Hematopoietic multipotent progenitor cell (in vitro differentiated cells): ENCODE results near the gene SPTA1. TPM values are rescaled to one million over a fixed set of nuclear protein-coding genes. Genes with fewer than 3 reads are reported as not detected.

Experiments
- DNase-seq, 3 donors: peaks; one replicate each; pipeline ENCODE4 v3.0.0-alpha.2; 2011 to 2015; ENCODE audit warnings: low read depth in 2 of 3, low spot score in 2 of 3
- total RNA-seq: library from RNA; depleted of rRNA; stranded (reverse); fragments of >200 nt; gene quantifications from one replicate; pipeline ENCODE4 v1.2.3, GENCODE V29; 2012

The SPTA1 gene
- total RNA-seq, 1 donor, result 10.2 TPM

- no peak for DNase-seq
Measured at GRCh38 chr1:158687037-158687436, 522 bp upstream of the SPTA1 start.

- DNase-seq, result no peak
Measured at GRCh38 chr1:158685085-158685484, 1.4 kb downstream of the SPTA1 start.

GRCh38 chr1:158681606-158682005 is 4.9 kb downstream of the SPTA1 start:
- DNase-seq, result no peak

- DNase-seq, result no peak
Measured at GRCh38 chr1:158679289-158679688, 7.2 kb downstream of the SPTA1 start.

- DNase-seq, result peak in 1 of 3 donors; percentile 49
Measured at GRCh38 chr1:158675563-158676323, 10.8 kb downstream of the SPTA1 start.

GRCh38 chr1:158674302-158674701 is 12.2 kb downstream of the SPTA1 start:
- no peak for DNase-seq

- DNase-seq, result no peak
Measured at GRCh38 chr1:158666037-158666436, 20.5 kb downstream of the SPTA1 start.

- DNase-seq, result peak in 2 of 3 donors; percentile 68 to 76
Measured at GRCh38 chr1:158654571-158654970, 31.9 kb downstream of the SPTA1 start.

- DNase-seq, result peak in 1 of 3 donors; percentile 52
Measured at GRCh38 chr1:158654086-158654485, 32.4 kb downstream of the SPTA1 start.

- DNase-seq, result no peak
Measured at GRCh38 chr1:158652721-158653334, 33.7 kb downstream of the SPTA1 start.

- peak in 2 of 3 donors; percentile 17 to 48 for DNase-seq
Measured at GRCh38 chr1:158649052-158649451, 37.5 kb downstream of the SPTA1 start.

GRCh38 chr1:158646465-158646864 is 40.0 kb downstream of the SPTA1 start:
- DNase-seq, result peak in 2 of 3 donors; percentile 33 to 45

GRCh38 chr1:158644449-158644848 is 42.1 kb downstream of the SPTA1 start:
- DNase-seq, result peak in 1 of 3 donors; percentile 4

- no peak for DNase-seq
Measured at GRCh38 chr1:158638904-158639303, 47.6 kb downstream of the SPTA1 start.

- DNase-seq, result no peak
Measured at GRCh38 chr1:158638146-158638545, 48.4 kb downstream of the SPTA1 start.

GRCh38 chr1:158613764-158614163 is 72.8 kb downstream of the SPTA1 start:
- DNase-seq, result no peak

- no peak for DNase-seq
Measured at GRCh38 chr1:158611916-158612315, 74.6 kb downstream of the SPTA1 start.

- DNase-seq, result no peak
Measured at GRCh38 chr1:158607296-158607695, 79.2 kb downstream of the SPTA1 start.

GRCh38 chr1:158604968-158605367 is 81.5 kb downstream of the SPTA1 start, which contains the start of gene OR10Z1:
TSS of gene OR10Z1 (plus strand) at chr1:158605268. CDS start at chr1:158606439, 1,171 bp downstream.
- no peak for DNase-seq

GRCh38 chr1:158600735-158601134 is 85.8 kb downstream of the SPTA1 start:
- DNase-seq, result no peak

- DNase-seq, result no peak
Measured at GRCh38 chr1:158586942-158587341, 99.6 kb downstream of the SPTA1 start.

- no peak for DNase-seq
Measured at GRCh38 chr1:158583962-158584361, 102.6 kb downstream of the SPTA1 start.
